Subcutaneous abdominal adipose tissue (tissue), 5 donors: ENCODE results near the gene AHDC1.
"Not testable (repeated sequence)": the region's sequence is repeated elsewhere in the genome, so short reads cannot be mapped to it uniquely, and the experiment has no call there.

Source experiments
- H3K27ac ChIP-seq: one replicate; pipeline ENCODE4 v1.7.0; 2013; ENCODE audit warnings: low read depth, mild to moderate bottlenecking, inconsistent platforms, low read length, moderate library complexity
- H3K27me3 ChIP-seq, 5 donors: one replicate each; pipeline ENCODE4 v1.7.0; 2013; ENCODE audit warnings: low read length in 5 of 5, inconsistent platforms in 1 of 5; ENCODE audit not compliant: control insufficient read depth in 5 of 5, insufficient read depth in 4 of 5
- H3K36me3 ChIP-seq, 5 donors: one replicate each; pipeline ENCODE4 v1.7.0; 2013; ENCODE audit warnings: low read length in 5 of 5; ENCODE audit not compliant: control insufficient read depth in 5 of 5, insufficient read depth in 5 of 5
- H3K4me1 ChIP-seq, 5 donors: one replicate each; pipeline ENCODE4 v1.7.0; 2013; ENCODE audit warnings: low read length in 5 of 5, mild to moderate bottlenecking in 3 of 5, moderate library complexity in 1 of 5; ENCODE audit not compliant: control insufficient read depth in 5 of 5, insufficient read depth in 5 of 5
- H3K4me3 ChIP-seq, 5 donors: one replicate each; pipeline ENCODE4 v1.7.0; 2013; ENCODE audit warnings: low read length in 5 of 5, low read depth in 1 of 5
- H3K9ac ChIP-seq, 5 donors: one replicate each; pipeline ENCODE4 v1.7.0; 2013; ENCODE audit warnings: low read length in 5 of 5, mild to moderate bottlenecking in 4 of 5, moderate library complexity in 3 of 5
- H3K9me3 ChIP-seq, 5 donors: one replicate each; pipeline ENCODE4 v1.7.0; 2013; ENCODE audit warnings: low read length in 5 of 5; ENCODE audit not compliant: control insufficient read depth in 5 of 5
- donor health status: healthy.
- donor health status: healthy.
- donor health status: healthy.
- donor health status: healthy.
- donor health status: healthy.

Gene AHDC1

DNA sequence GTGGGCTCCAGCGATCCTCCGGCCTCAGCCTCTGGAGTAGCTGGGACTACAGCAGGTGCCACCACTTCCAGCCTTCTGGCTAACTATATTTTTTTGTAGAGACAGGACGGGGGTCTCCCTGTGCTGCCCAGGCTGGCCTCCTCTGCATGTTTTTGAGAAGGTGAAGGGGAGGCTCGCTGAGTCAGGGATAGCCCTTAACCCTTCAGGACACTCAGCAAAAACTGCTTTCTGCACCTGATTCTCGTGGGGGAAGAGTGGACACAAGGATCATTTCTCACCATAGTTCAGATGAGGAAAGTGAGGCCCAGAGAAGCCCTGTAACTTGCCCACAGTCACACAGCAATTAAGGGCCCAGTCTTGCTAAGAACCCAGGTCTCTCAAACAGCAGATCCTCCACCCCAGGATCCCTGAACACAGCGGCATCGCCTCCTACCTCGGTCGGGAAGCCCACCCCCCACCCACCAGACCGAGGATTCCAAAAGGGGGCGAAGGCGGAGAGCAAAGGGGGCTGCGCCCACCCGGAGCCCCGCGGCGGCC lies 29.8 kb upstream of the AHDC1 start:
- Histone ChIP-seq H3K27ac (peak overlapping the region; percentile 84), H3K9me3 (no peaks in the 10 kb centered on the region), H3K36me3 (no peaks in the 10 kb centered on the region), H3K4me3 (peak overlapping the region; percentile 43 to 72 (median 64)), H3K27me3 (peaks cover 0 to 3% (median 0%) of the 10 kb centered on the region in 5 donors), H3K9ac (peak overlapping the region; percentile 43 to 86 (median 79)), H3K4me1 (peaks cover 17 to 60% (median 49%) of the 10 kb centered on the region in 5 donors)

DNA sequence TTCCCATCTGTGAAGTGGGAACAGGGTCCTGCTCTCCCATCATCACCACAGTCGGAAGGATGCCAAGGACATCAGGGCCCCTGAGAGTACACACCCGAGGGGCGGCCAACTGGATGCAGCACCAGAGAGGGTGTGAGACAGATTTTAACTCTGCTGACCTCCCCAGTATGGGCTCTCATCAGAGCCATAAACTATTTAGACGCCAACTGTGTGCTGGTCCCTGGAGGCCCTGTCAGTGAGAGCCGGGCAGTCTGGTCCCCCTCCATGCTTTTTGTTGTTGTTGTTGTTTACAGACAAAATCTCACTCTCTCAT lies 29.3 kb upstream of the AHDC1 start:
- Histone ChIP-seq H3K4me1 (peaks cover 17 to 65% (median 54%) of the 10 kb centered on the region in 5 donors), H3K27me3 (peaks cover 0 to 3% (median 0%) of the 10 kb centered on the region in 5 donors), H3K36me3 (no peaks in the 10 kb centered on the region), H3K9me3 (no peaks in the 10 kb centered on the region), H3K27ac (peak overlapping the region; percentile 84), H3K9ac (peak overlapping the region in 3 of 5 donors; percentile 79 to 86 (median 81)), H3K4me3 (peak overlapping the region in 3 of 5 donors; percentile 4 to 71 (median 64))

DNA sequence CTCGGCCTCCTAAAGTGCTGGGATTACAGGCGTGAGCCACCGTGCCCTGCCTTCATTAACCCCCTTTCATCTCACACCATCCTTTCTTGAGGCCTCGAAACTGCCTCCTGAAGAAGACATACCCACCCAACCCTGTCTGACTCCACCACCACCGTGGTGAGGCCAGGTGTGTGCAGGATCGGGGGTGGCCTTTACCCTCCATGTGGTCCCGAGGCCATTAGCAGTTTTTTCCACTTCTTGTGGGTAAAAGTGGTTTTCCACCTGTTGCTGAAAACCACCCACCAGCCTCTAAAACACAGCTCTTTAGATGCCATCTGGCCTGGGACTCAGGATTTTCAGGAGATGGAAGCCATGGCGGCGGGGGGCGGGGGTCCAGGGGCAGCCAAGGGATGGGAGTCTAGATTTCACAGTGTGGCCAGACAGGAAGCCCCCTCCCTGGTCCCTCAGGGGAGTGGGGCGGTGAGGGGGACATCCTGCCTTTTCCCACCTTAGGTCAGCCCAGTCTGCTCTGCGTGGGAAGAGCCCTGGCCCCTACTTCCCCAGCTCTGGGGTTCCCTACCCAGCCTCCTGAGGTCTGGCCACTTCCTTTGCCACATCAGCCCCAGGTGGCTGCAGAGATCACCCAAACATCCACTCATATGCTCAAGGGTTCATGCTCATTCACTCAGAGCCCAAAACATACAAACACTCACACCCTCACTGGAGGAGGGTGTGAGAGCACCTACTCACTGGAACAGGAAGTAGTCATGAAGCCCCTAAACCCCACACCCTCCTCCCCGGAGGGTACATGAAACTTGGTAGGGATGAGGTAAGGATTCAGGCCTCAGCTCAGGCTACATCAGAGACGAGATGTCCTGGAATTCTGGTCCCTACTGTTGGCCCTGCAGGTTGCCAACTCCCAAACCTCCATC lies 28.7 kb upstream of the AHDC1 start:
- no peaks in the 10 kb centered on the region for H3K9me3 ChIP-seq
- no peaks in the 10 kb centered on the region for H3K36me3 ChIP-seq
- peaks cover 0 to 3% (median 0%) of the 10 kb centered on the region in 5 donors for H3K27me3 ChIP-seq
- H3K9ac ChIP-seq, result peak overlapping the region in 2 of 5 donors; percentile 21 to 81
- H3K4me1 ChIP-seq, result peaks cover 17 to 71% (median 54%) of the 10 kb centered on the region in 5 donors
- peak overlapping the region in 2 of 5 donors; percentile 4 to 64 for H3K4me3 ChIP-seq
- H3K27ac ChIP-seq, result peak overlapping the region; percentile 84

DNA sequence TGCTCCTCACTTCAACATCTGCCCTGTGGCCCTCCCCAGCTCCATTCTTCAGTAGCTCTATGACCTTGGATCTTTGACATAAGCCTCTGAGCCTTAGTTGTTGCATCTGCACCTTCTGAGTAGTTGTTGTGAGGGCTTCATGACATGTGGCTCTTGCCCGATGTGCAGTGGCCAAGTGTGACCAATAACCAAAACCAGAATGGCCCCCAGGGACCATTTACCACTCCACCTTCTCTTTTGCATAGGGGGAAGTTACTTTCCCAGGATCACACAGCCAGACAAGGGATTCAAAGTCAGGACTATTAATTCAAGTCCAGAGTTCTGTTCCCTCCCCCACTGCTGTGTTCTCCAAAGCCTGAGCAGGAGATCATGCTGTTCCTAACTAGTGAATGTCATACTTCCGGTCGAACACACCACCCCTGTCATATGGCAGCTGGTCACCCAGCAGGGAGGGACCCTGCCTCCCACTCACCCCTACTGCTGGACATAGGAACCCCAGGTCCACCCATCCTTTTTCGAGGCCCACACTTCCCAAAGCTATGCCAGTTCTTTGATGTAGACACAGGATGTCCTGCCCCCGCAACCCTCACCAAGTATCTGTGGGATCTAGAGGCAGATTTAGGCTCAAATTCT lies 27.0 kb upstream of the AHDC1 start:
- Histone ChIP-seq H3K4me1 (peaks cover 18 to 86% (median 63%) of the 10 kb centered on the region in 5 donors), H3K9me3 (no peaks in the 10 kb centered on the region), H3K9ac (peak overlapping the region in 4 of 5 donors; percentile 32 to 84 (median 38)), H3K4me3 (no peak overlapping the region), H3K27me3 (peaks cover 0 to 3% (median 0%) of the 10 kb centered on the region in 5 donors), H3K27ac (peak overlapping the region; percentile 84), H3K36me3 (no peaks in the 10 kb centered on the region)

DNA sequence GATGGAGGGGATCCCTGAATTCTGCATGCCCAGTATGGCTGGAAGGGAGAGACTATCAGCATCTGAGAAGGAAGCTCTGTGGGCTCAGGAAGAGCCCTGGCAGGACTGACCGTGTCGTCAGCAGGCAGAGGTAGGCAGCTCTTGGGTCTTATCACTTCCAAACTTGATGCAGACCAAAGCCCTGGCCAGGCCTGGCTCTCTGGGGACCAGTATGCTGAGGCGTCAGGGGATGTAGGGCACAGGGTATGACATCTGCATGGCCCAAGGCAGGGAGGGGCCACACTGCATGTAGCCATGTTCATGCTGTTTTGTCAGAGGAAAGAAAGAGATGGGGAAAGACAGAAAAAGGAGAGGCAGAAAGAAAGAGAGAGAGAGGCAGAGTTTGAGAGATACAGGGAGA lies 24.8 kb upstream of the AHDC1 start:
- Histone ChIP-seq H3K27me3 (peaks cover 0 to 3% (median 0%) of the 10 kb centered on the region in 5 donors), H3K4me3 (peak overlapping the region in 1 of 5 donors; percentile 9), H3K9ac (peak overlapping the region in 3 of 5 donors; percentile 47 to 65 (median 50)), H3K4me1 (peaks cover 26 to 89% (median 70%) of the 10 kb centered on the region in 5 donors), H3K9me3 (no peaks in the 10 kb centered on the region), H3K27ac (peak overlapping the region; percentile 84), H3K36me3 (no peaks in the 10 kb centered on the region)

DNA sequence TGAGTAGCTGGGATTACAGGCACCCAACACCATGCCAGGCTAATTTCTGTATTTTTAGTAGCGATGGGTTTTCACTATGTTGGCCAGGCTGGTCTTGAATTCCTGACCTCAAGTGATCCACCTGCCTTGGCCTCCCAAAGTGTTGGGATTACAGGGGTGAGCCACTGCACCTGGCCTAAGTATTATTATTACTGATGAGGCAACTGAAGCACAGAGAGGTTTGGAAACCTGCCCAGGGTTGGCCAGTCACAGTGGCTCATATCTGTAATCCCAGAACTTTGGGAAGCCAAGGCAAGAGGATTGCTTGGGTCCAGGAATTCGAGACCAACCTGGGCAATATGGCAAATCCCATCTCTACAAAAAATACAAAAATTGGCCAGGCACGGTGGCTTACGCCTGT lies 23.8 kb upstream of the AHDC1 start:
- not testable (repeated sequence) for H3K36me3 ChIP-seq, H3K9me3 ChIP-seq, H3K9ac ChIP-seq, H3K27me3 ChIP-seq, H3K4me3 ChIP-seq, H3K27ac ChIP-seq
- H3K4me1 ChIP-seq, result peaks cover 21 to 83% (median 61%) of the 10 kb centered on the region in 5 donors

DNA sequence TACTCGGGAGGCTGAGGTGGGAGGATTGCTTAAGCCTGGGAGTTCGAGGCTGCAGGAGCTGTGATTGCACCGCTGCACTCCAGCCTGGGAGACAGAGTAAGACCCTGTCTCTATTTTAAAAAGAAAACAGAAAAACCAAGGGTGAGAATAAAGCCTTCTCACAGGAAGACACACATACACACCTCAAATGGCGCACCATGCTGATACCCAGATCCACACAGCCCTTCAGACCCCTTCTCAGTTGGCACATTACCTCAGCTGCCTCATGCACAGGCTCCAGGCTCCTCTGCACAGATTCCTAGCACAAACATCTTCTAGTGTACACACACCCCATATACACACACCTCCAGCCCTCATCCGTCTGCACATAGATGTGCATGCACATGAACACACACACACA lies 23.1 kb upstream of the AHDC1 start:
- H3K4me3 ChIP-seq, result no peak overlapping the region
- no peak overlapping the region for H3K27ac ChIP-seq
- H3K9me3 ChIP-seq, result no peaks in the 10 kb centered on the region
- H3K36me3 ChIP-seq, result no peaks in the 10 kb centered on the region
- peaks cover 0 to 3% (median 0%) of the 10 kb centered on the region in 5 donors for H3K27me3 ChIP-seq
- no peak overlapping the region for H3K9ac ChIP-seq
- H3K4me1 ChIP-seq, result peaks cover 20 to 76% (median 59%) of the 10 kb centered on the region in 5 donors

DNA sequence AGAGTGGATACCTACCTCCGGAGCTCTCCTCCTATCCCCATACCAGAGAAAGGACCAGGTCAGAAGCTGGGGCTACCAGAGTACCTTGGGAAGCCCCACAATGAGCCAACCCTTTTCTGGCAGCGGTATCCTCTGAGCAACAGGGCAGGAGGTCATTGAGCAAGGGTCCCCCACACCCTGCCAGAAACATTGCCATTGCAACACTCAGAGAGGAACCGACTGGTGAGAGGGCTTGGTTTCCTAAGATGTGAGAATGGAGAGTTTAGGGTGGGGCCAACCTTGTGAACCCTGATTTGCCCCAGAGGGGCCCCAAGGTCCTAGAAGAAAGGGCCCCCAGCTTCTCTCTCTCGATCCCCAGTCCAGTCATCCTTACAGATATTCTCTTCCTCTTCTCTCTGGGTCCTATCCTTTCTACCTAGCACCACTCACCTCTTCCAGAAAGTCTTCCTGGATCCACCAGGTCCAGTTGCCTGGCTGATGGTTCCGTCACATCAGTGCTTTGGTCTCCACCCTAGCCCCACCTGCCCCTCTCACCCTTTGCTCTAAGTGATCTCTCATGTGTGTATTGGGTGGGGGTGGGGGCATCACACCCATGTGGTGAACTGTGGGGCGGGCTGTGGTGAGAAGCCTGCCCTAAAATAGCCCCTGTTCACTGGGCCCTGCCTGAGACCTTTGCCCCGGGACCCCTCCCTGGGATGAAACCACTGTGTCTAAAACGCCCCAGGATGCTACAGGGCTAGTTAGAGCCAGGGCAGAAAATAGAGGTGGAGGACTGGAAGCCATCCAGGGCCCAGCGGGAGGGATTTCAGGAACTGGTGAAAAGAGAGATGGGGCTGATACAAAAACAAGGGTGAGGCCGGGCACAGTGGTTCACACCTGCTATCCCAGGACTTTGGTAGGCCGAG lies 22.3 kb upstream of the AHDC1 start:
- no peaks in the 10 kb centered on the region for H3K36me3 ChIP-seq
- no peaks in the 10 kb centered on the region for H3K27me3 ChIP-seq
- peaks cover 14 to 75% (median 59%) of the 10 kb centered on the region in 5 donors for H3K4me1 ChIP-seq
- no peaks in the 10 kb centered on the region for H3K9me3 ChIP-seq
- no peak overlapping the region for H3K9ac ChIP-seq
- H3K4me3 ChIP-seq, result no peak overlapping the region
- H3K27ac ChIP-seq, result peak overlapping the region; percentile 53

DNA sequence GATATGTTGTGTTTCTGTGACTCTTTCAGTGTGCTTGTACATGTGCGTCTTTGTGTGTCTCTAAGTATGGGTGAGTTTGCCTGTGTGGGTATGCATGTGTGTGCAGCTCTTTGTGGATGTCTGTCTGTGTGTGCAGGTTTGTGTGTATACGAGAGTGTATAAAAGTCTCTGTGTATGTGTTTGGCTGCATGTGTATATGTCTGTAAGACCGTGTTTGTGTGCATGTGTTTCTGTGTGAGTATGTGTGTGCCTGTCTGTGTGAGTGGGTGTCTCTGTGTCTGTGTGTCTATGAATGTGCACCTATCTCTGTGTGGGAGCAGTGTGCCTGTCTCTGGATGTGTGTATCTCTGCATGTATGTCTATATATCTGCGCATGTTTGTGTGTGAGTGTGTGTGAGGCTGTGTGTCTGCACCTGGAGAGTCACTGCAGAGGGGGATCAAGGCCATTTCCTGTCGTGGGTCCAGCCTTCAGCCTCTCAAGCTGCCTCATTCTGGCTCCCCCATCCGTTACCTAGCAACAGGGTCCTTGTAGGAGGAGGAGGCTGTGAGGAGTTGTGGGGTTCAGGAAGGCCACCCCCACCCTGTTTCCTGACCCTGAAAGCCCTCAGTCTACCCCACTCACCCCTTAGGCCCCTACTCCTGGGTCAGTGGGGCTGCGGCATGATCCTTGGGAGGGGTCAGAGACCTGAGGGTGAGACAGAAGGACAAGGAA lies 20.7 kb upstream of the AHDC1 start:
- H3K4me1 ChIP-seq, result peaks cover 10 to 64% (median 55%) of the 10 kb centered on the region in 5 donors
- no peaks in the 10 kb centered on the region for H3K9me3 ChIP-seq
- H3K9ac ChIP-seq, result peak overlapping the region in 3 of 5 donors; percentile 9 to 46 (median 15)
- no peaks in the 10 kb centered on the region for H3K36me3 ChIP-seq
- peak overlapping the region; percentile 53 for H3K27ac ChIP-seq
- H3K27me3 ChIP-seq, result no peaks in the 10 kb centered on the region
- peak overlapping the region in 1 of 5 donors; percentile 0 for H3K4me3 ChIP-seq
